ENCODE results near the gene NPEPL1. TPM values are rescaled to one million over a fixed set of nuclear protein-coding genes. Genes with fewer than 3 reads are reported as not detected.

NPEPL1 gene
- total and polyA plus RNA-seq, 2 donors (not counting 3 experiments of a cell fraction or from before 2014, with no cell fraction given), result 22.5 to 40.8 TPM

GRCh38 chr20:58706150-58706892, 13.7 kb downstream of the NPEPL1 start:
- no peaks in the 10 kb centered on the region for H3K9me3 ChIP-seq (replicated peaks; ENCODE audit: control insufficient read depth, insufficient read depth, low read length)
- no peaks in the 10 kb centered on the region for H3K9me1 ChIP-seq (replicated peaks; ENCODE audit: control insufficient read depth, extremely low read depth, insufficient read depth, low read length)
- no peaks in the 10 kb centered on the region for H3K4me1 ChIP-seq (ENCODE audit: control insufficient read depth, extremely low read depth, insufficient read depth, low read length)
- CTCF ChIA-PET, result interaction anchor here (4.8 kb wide), 1 partner anchor 225 kb away, joined by 22 read pairs; no protein-coding TSS in a partner anchor
- H3K9ac ChIP-seq (replicated peaks; ENCODE audit: extremely low read depth, insufficient read depth, low read length), result no peak overlapping the region
- TF ChIP-seq GATA2 (IDR thresholded peaks at IDR 0.05; ENCODE audit: insufficient read depth, insufficient read length, low read depth, low read length), result no peak
- TF ChIP-seq, protein P1, sequence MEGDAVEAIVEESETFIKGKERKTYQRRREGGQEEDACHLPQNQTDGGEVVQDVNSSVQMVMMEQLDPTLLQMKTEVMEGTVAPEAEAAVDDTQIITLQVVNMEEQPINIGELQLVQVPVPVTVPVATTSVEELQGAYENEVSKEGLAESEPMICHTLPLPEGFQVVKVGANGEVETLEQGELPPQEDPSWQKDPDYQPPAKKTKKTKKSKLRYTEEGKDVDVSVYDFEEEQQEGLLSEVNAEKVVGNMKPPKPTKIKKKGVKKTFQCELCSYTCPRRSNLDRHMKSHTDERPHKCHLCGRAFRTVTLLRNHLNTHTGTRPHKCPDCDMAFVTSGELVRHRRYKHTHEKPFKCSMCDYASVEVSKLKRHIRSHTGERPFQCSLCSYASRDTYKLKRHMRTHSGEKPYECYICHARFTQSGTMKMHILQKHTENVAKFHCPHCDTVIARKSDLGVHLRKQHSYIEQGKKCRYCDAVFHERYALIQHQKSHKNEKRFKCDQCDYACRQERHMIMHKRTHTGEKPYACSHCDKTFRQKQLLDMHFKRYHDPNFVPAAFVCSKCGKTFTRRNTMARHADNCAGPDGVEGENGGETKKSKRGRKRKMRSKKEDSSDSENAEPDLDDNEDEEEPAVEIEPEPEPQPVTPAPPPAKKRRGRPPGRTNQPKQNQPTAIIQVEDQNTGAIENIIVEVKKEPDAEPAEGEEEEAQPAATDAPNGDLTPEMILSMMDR (IDR thresholded peaks at IDR 0.05; ENCODE audit: extremely low read depth in 1 of 2, insufficient read depth in 1 of 2, low read depth in 1 of 2, low read length in 2 of 2), result no peak
- no peak for TF ChIP-seq MYC (IDR thresholded peaks at IDR 0.05; ENCODE audit: low read depth, low read length)
- TF ChIP-seq POLR2AphosphoS5 (IDR thresholded peaks at IDR 0.05; ENCODE audit: insufficient read depth, low read depth, low read length), result no peak
- TF ChIP-seq, protein P2, sequence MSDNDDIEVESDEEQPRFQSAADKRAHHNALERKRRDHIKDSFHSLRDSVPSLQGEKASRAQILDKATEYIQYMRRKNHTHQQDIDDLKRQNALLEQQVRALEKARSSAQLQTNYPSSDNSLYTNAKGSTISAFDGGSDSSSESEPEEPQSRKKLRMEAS (IDR thresholded peaks at IDR 0.05; ENCODE audit: insufficient read depth, insufficient read length), result no peak
- TF ChIP-seq FOS (IDR thresholded peaks at IDR 0.05; ENCODE audit: borderline replicate concordance, insufficient read depth, low read length), result no peak
- no peak for TF ChIP-seq EZH2 (IDR thresholded peaks at IDR 0.05; ENCODE audit: borderline replicate concordance, low read depth, low read length, severe bottlenecking)
- TF ChIP-seq POLR2A (IDR thresholded peaks at IDR 0.05; ENCODE audit: low read depth, low read length), result no peak
- TF ChIP-seq JUN (IDR thresholded peaks at IDR 0.05; ENCODE audit: borderline replicate concordance, insufficient read depth, insufficient read length, low read depth), result no peak
- no peaks in the 10 kb centered on the region for H3K79me2 ChIP-seq (ENCODE audit: control insufficient read depth, insufficient read depth, low read length)
- H3K4me2 ChIP-seq (ENCODE audit: insufficient read depth, low read length), result no peak overlapping the region
- H3K27ac ChIP-seq (ENCODE audit: insufficient read depth, low read depth, low read length), result no peak overlapping the region
- POLR2A ChIA-PET, result no interaction called here
- FAIRE-seq (no peak), DNase-seq (ENCODE audit: low read depth, low spot score) (no peak)
- intact Hi-C loops (cut with micrococcal nuclease), result no loop called here
- dilution Hi-C loops (cut with MboI; ENCODE audit: extremely low pct_ligation_motif_present, low sequenced_read_pairs), result no loop called here
- BruUV-seq (replicated peaks), result no TSS peak
- peaks cover 5 to 16% of the 10 kb centered on the region in 2 experiments for H3K36me3 ChIP-seq (ENCODE audit: control insufficient read depth in 2 of 2, extremely low read depth in 1 of 2, insufficient read depth in 2 of 2, low read length in 2 of 2)
- H2AFZ ChIP-seq (ENCODE audit: low read depth, low read length), result no peak overlapping the region
- no peaks in the 10 kb centered on the region for H3K27me3 ChIP-seq (ENCODE audit: control insufficient read depth in 2 of 2, insufficient read depth in 2 of 2, low read length in 2 of 2)
- H4K20me1 ChIP-seq (replicated peaks; ENCODE audit: control insufficient read depth, extremely low read depth, insufficient read depth, low read length), result no peaks in the 10 kb centered on the region
- H3K4me3 ChIP-seq (replicated peaks in 1 of 3; ENCODE audit: insufficient read depth in 1 of 3, low read depth in 1 of 3, low read length in 3 of 3), result no peak overlapping the region

All from endothelial cell of umbilical vein (primary cell).